ENCODE measurements around the gene LY6G6C.

Gene LY6G6C

GRCh38 chr6:31728767-31729514, 7.4 kb upstream of the LY6G6C start, which contains the start of gene DDAH2:
TSS of gene DDAH2 (minus strand) at chr6:31729299. CDS start at chr6:31729161, 138 bp downstream.
- DNase-seq = no peak
- TF ChIP-seq, protein P1, sequence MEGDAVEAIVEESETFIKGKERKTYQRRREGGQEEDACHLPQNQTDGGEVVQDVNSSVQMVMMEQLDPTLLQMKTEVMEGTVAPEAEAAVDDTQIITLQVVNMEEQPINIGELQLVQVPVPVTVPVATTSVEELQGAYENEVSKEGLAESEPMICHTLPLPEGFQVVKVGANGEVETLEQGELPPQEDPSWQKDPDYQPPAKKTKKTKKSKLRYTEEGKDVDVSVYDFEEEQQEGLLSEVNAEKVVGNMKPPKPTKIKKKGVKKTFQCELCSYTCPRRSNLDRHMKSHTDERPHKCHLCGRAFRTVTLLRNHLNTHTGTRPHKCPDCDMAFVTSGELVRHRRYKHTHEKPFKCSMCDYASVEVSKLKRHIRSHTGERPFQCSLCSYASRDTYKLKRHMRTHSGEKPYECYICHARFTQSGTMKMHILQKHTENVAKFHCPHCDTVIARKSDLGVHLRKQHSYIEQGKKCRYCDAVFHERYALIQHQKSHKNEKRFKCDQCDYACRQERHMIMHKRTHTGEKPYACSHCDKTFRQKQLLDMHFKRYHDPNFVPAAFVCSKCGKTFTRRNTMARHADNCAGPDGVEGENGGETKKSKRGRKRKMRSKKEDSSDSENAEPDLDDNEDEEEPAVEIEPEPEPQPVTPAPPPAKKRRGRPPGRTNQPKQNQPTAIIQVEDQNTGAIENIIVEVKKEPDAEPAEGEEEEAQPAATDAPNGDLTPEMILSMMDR (IDR thresholded peaks at IDR 0.05; ENCODE audit: low read depth, low read length) = no peak; the same call in 1 of the 2 replicates
- Histone ChIP-seq H3K27me3 (no peaks in the 10 kb centered on the region), H3K9me3 (no peaks in the 10 kb centered on the region), H3K4me3 (ENCODE audit: low read depth, low read length) (peak within 1 kb of the TSS; percentile 80), H3K36me3 (peaks cover 22% of the 10 kb centered on the region), H3K4me1 (no peaks in the 10 kb centered on the region)

- peaks cover 13% of the 10 kb centered on the region for H3K36me3 ChIP-seq
- no peaks in the 10 kb centered on the region for H3K9me3 ChIP-seq
- no peaks in the 10 kb centered on the region; the same call in 1 of the 2 replicates for H3K4me1 ChIP-seq
- no peak for DNase-seq
- no peaks in the 10 kb centered on the region for H3K27me3 ChIP-seq
- TF ChIP-seq, protein P1 (IDR thresholded peaks at IDR 0.05; ENCODE audit: low read depth, low read length) = no peak
- no peak overlapping the region for H3K4me3 ChIP-seq (ENCODE audit: low read depth, low read length)
Observed at GRCh38 chr6:31727717-31728671, 6.4 kb upstream of the LY6G6C start.

DNA sequence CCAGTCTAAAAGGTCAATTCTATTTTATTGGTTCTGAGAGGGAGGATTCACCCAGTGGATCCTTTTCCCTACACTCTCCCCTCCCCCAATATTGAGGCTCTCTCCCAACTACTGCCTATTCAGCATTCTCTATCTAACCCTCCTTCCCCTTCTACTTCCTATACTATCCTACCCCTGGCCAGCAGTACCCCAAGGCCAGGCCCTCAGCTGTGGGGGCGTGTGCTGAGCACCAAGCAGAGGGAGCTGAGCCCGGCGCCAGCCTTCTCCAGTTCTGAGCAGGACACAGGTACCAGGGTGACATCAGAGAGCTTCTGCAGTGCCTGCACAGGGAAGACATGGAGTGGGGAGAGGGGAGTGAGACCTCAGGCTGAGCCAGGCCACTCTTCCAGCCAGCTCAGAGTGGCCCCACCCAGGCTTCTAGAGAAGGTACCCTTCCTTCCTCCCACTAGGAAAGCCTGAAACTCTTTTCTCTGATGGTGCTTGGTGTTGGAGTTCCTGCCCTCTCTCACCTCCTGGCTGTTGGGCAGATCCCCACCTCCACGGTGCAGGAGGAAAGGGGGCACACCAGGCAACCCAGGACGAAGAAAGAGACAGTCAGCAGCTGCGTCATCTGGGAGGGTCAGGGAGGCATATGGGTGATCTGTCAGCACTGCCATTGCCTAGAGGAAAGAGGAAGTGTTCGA, 5.6 kb upstream of the LY6G6C start:
- no peak for DNase-seq

GRCh38 chr6:31725502-31726350, 4.2 kb upstream of the LY6G6C start:
- Histone ChIP-seq H3K36me3 (no peaks in the 10 kb centered on the region), H3K4me3 (ENCODE audit: low read depth, low read length) (no peak overlapping the region), H3K9me3 (no peaks in the 10 kb centered on the region), H3K4me1 (no peaks in the 10 kb centered on the region; the same call in 1 of the 2 replicates), H3K27me3 (no peaks in the 10 kb centered on the region)
- TF ChIP-seq, protein P1 (IDR thresholded peaks at IDR 0.05; ENCODE audit: low read depth, low read length) = no peak
- no peak for DNase-seq

More for the DNA sequence above, 5.6 kb upstream of the LY6G6C start:
- Histone ChIP-seq H3K27me3 (no peaks in the 10 kb centered on the region), H3K9me3 (no peaks in the 10 kb centered on the region), H3K4me3 (ENCODE audit: low read depth, low read length) (no peak overlapping the region), H3K36me3 (peaks cover 9% of the 10 kb centered on the region), H3K4me1 (no peaks in the 10 kb centered on the region; the same call in 1 of the 2 replicates)
- TF ChIP-seq, protein P1 (IDR thresholded peaks at IDR 0.05; ENCODE audit: low read depth, low read length) = no peak

GRCh38 chr6:31723980-31724691, 2.6 kb upstream of the LY6G6C start:
- no peaks in the 10 kb centered on the region; the same call in 1 of the 2 replicates for H3K4me1 ChIP-seq

More at GRCh38 chr6:31723980-31724691, 2.6 kb upstream of the LY6G6C start:
- Histone ChIP-seq H3K4me3 (ENCODE audit: low read depth, low read length) (no peak overlapping the region), H3K9me3 (no peaks in the 10 kb centered on the region), H3K36me3 (no peaks in the 10 kb centered on the region), H3K27me3 (no peaks in the 10 kb centered on the region)
- DNase-seq = no peak
- TF ChIP-seq, protein P1 (IDR thresholded peaks at IDR 0.05; ENCODE audit: low read depth, low read length) = no peak
